Measurements from ENCODE around the gene TGOLN2. TPM values are rescaled to one million over a fixed set of nuclear protein-coding genes. Genes with fewer than 3 reads are reported as not detected.

Gene TGOLN2
- total RNA-seq, 1 experiment from 2014 or later = 86.1 TPM

- Histone ChIP-seq H3K27me3 (ENCODE audit: insufficient read depth, low read depth) (no peaks in the 10 kb centered on the region), H3F3A (ENCODE audit: insufficient read depth, low read depth) (peaks cover 19% of the 10 kb centered on the region), H4K20me1 (ENCODE audit: insufficient read depth) (peaks cover 10% of the 10 kb centered on the region), H3K27ac (no peak overlapping the region), H3K4me1 (replicated peaks; ENCODE audit: insufficient read depth) (no peaks in the 10 kb centered on the region), H3K9me2 (ENCODE audit: insufficient read depth) (no peaks in the 10 kb centered on the region), H3K9me3 (ENCODE audit: insufficient read depth, low read depth) (no peaks in the 10 kb centered on the region), H3K4me2 (no peak overlapping the region), H3K36me3 (ENCODE audit: low read depth) (0 out of 2 replicates have a peak, but pooled peaks cover 1% of the 10 kb centered on the region), H3K79me2 (ENCODE audit: low read depth) (no peaks in the 10 kb centered on the region), H2AFZ (no peak overlapping the region), H3K4me3 (no peak overlapping the region)
- no peak for DNase-seq
- BruUV-seq (replicated peaks) = no TSS peak
- POLR2A ChIA-PET (ENCODE audit: unreplicated experiment) = no interaction called here
- TF ChIP-seq CTCF (conservative IDR thresholded peaks at IDR 0.05) = no peak
- no peak for TF ChIP-seq EZH2 (IDR thresholded peaks at IDR 0.05; ENCODE audit: low read depth)
- intact Hi-C loops (cut with micrococcal nuclease; ENCODE audit: unreplicated experiment) = no loop called here
- CTCF ChIA-PET = no interaction called here
These were observed 12.9 kb downstream of the TGOLN2 start for GRCh38 chr2:85314884-85315242.

- H3K79me2 ChIP-seq (ENCODE audit: low read depth) = no peaks in the 10 kb centered on the region
- DNase-seq = peak in 1 of 2 experiments; percentile 37
- CTCF ChIA-PET = interaction anchor here (0.6 kb wide), 1 partner anchor 366 kb away, joined by 3 read pairs; no protein-coding TSS in a partner anchor
- no peak overlapping the region for H3K4me2 ChIP-seq
- no peak overlapping the region for H2AFZ ChIP-seq
- H3K4me3 ChIP-seq = no peak overlapping the region
- POLR2A ChIA-PET (ENCODE audit: unreplicated experiment) = interaction anchor here (0.6 to 0.7 kb wide), 4 partner anchors 53 to 323 kb away, joined by 3 to 11 read pairs (median 4); partner anchors contain the start of gene USP39
- no TSS peak for BruUV-seq (replicated peaks)
- H3K27me3 ChIP-seq (ENCODE audit: insufficient read depth, low read depth) = no peaks in the 10 kb centered on the region
- H3K4me1 ChIP-seq (replicated peaks; ENCODE audit: insufficient read depth) = no peaks in the 10 kb centered on the region
- H3K9me2 ChIP-seq (ENCODE audit: insufficient read depth) = no peaks in the 10 kb centered on the region
- H3K36me3 ChIP-seq (ENCODE audit: low read depth) = no peaks in the 10 kb centered on the region
- TF ChIP-seq CTCF (conservative IDR thresholded peaks at IDR 0.05) (no peak), EZH2 (IDR thresholded peaks at IDR 0.05; ENCODE audit: low read depth) (no peak)
- no peaks in the 10 kb centered on the region; the same call in none of the 2 replicates for H4K20me1 ChIP-seq (ENCODE audit: insufficient read depth)
- no peaks in the 10 kb centered on the region for H3K9me3 ChIP-seq (ENCODE audit: insufficient read depth, low read depth)
- H3F3A ChIP-seq (ENCODE audit: insufficient read depth, low read depth) = peaks cover 19% of the 10 kb centered on the region; the same call in 1 of the 2 replicates
- H3K27ac ChIP-seq = 0 out of 2 replicates have a peak overlapping the region, but pooled peaks have one; percentile 18
- intact Hi-C loops (cut with micrococcal nuclease; ENCODE audit: unreplicated experiment) = no loop called here
These were observed 15.4 kb downstream of the TGOLN2 start for GRCh38 chr2:85312404-85312803.

GRCh38 chr2:85310330-85310729 is 17.5 kb downstream of the TGOLN2 start:
- no peaks in the 10 kb centered on the region for H3K27me3 ChIP-seq (ENCODE audit: insufficient read depth, low read depth)
- POLR2A ChIA-PET (ENCODE audit: unreplicated experiment) = interaction anchor here (0.5 kb wide), 1 partner anchor 252 kb away, joined by 5 read pairs; no protein-coding TSS in a partner anchor
- CTCF ChIA-PET = no interaction called here
- H4K20me1 ChIP-seq (ENCODE audit: insufficient read depth) = no peaks in the 10 kb centered on the region; the same call in none of the 2 replicates
- no peak overlapping the region for H3K27ac ChIP-seq
- BruUV-seq (replicated peaks) = no TSS peak
- no peak overlapping the region for H3K4me3 ChIP-seq
- no peak for TF ChIP-seq EZH2 (IDR thresholded peaks at IDR 0.05; ENCODE audit: low read depth)
- no peak for TF ChIP-seq CTCF (conservative IDR thresholded peaks at IDR 0.05)
- H3K4me1 ChIP-seq (replicated peaks; ENCODE audit: insufficient read depth) = no peaks in the 10 kb centered on the region
- intact Hi-C loops (cut with micrococcal nuclease; ENCODE audit: unreplicated experiment) = no loop called here
- no peak overlapping the region for H2AFZ ChIP-seq
- no peaks in the 10 kb centered on the region for H3K36me3 ChIP-seq (ENCODE audit: low read depth)
- no peak overlapping the region for H3K4me2 ChIP-seq
- H3K79me2 ChIP-seq (ENCODE audit: low read depth) = no peaks in the 10 kb centered on the region
- H3K9me3 ChIP-seq (ENCODE audit: insufficient read depth, low read depth) = no peaks in the 10 kb centered on the region
- DNase-seq = no peak
- H3K9me2 ChIP-seq (ENCODE audit: insufficient read depth) = no peaks in the 10 kb centered on the region
- H3F3A ChIP-seq (ENCODE audit: insufficient read depth, low read depth) = peaks cover 19% of the 10 kb centered on the region; the same call in 1 of the 2 replicates
